ENCODE measurements around the gene PRDM12.

The PRDM12 gene

GRCh38 chr9:130728721-130729120 is 64.3 kb downstream of the PRDM12 start:
- no peak for DNase-seq (ENCODE audit: low spot score)

- no peak for DNase-seq (ENCODE audit: low spot score)
Measured at GRCh38 chr9:130729145-130729544, 64.8 kb downstream of the PRDM12 start.

GRCh38 chr9:130731355-130731754 is 67.0 kb downstream of the PRDM12 start:
- no peak for DNase-seq (ENCODE audit: low spot score)

- no peak for DNase-seq (ENCODE audit: low spot score)
Measured at GRCh38 chr9:130732136-130732535, 67.7 kb downstream of the PRDM12 start.
